Ovary (tissue), 9 donors: ENCODE results near the gene PRKCQ. TPM values are rescaled to one million over a fixed set of nuclear protein-coding genes. Genes with fewer than 3 reads are reported as not detected.

Source experiments
- DNase-seq, 5 donors: peaks; one replicate each; pipeline ENCODE4 v3.0.0-alpha.2; 2019 to 2020
- H3K27ac ChIP-seq, 2 donors: fragments of 200-600 bp; one replicate each; pipeline versions ENCODE4 v1.5.1 to v1.8.0; 2019 to 2022
- H3K27me3 ChIP-seq: fragments of 200-600 bp; one replicate; pipeline ENCODE4 v1.8.0; 2022
- H3K36me3 ChIP-seq: fragments of 200-600 bp; sonication (generic); one replicate; pipeline ENCODE4 v1.5.1; 2019
- H3K4me1 ChIP-seq: one replicate; pipeline ENCODE4 v1.8.1; 2013; ENCODE audit warnings: mild to moderate bottlenecking, moderate library complexity; ENCODE audit not compliant: insufficient read depth
- H3K4me3 ChIP-seq: fragments of 200-600 bp; sonication (generic); one replicate; pipeline ENCODE4 v1.5.1; 2017
- H3K9me3 ChIP-seq, 2 donors: fragments of 200-600 bp in 1 of 2; sonication (generic) in 1 of 2; one replicate each; pipeline versions ENCODE4 v1.5.1 to v1.8.1; 2013 to 2019; ENCODE audit warnings: mild to moderate bottlenecking in 1 of 2, moderate library complexity in 1 of 2
- CTCF ChIP-seq, 3 donors: fragments of 450-650 bp in 2 of 3; fragments of 200-600 bp in 1 of 3; IDR thresholded peaks; one replicate each; pipeline versions ENCODE4 v1.5.1 to v1.8.0; 2016 to 2022; ENCODE audit warnings: antibody characterized with exemption in 3 of 3, mild to moderate bottlenecking in 1 of 3
- EP300 ChIP-seq: sonication (generic); formaldehyde crosslinking; IDR thresholded peaks from one replicate; pipeline ENCODE4 v1.6.1; 2017; ENCODE audit warnings: antibody characterized with exemption
- POLR2A ChIP-seq: fragments of 450-650 bp; IDR thresholded peaks from one replicate; pipeline ENCODE4 v1.6.1; 2017; ENCODE audit warnings: antibody characterized with exemption, mild to moderate bottlenecking, moderate library complexity
- WGBS, 3 donors: extraction: QIAGEN DNeasy Blood & Tissue Kit in 1 of 3; methylation state at CpG; one replicate each; pipeline versions ENCODE4 v1.1.5 to v1.1.7; 2013 to 2017; 5-methylcytosine and 5-hydroxymethylcytosine counted together
- intact Hi-C, 4 donors: fragments of 100-400 bp; cut with DNase I; formaldehyde crosslinking; loops; one replicate each; pipeline versions ENCODE4 v1.11.0 to v1.15.1; 2022 to 2023
- polyA plus RNA-seq, 2 donors: library from polyadenylated mRNA; stranded (reverse); fragments of 200-250 nt in 1 of 2; fragments of 350-450 nt in 1 of 2; fragmentation: Illumina TruSeq in 1 of 2; extraction: RNeasy Lipid Tissue Mini Kit (QIAGEN cat#74804) in 1 of 2; gene quantifications; one replicate each; pipeline ENCODE4 v1.2.3, GENCODE V29; 2013 to 2014
- total RNA-seq, 7 donors: library from RNA; depleted of rRNA in 2 of 7; stranded (reverse); fragments of >200 nt in 2 of 7; fragmentation: NEBNext Ultra II Directional in 3 of 7; extraction: Animal tissue kit (Norgen Biotek cat#: 25700) in 3 of 7; gene quantifications; one replicate each; pipeline versions ENCODE4 v1.1.0 to v1.2.4, GENCODE V29; 2016 to 2023
- donor health status: DM: no; HTN: no; CAD: no; lungs with moderate emphysema.
- donor health status: DM: no; HTN: no; CAD: no.
- donor health status: Bipolar disorder and iron deficiency.
- donor health status: DM: yes; HTN: yes; CAD: no.
- donor health status: DM: no; HTN: no; CAD: no.
- donor health status: DM: yes; HTN: yes; CAD: no.

The PRKCQ gene
- total and polyA plus RNA-seq, 9 donors, result 0.71 to 3.6 (median 1.1) TPM

- Histone ChIP-seq H3K27ac (no peak overlapping the region), H3K4me3 (no peak overlapping the region), H3K9me3 (no peaks in the 10 kb centered on the region), H3K36me3 (no peaks in the 10 kb centered on the region), H3K4me1 (no peaks in the 10 kb centered on the region), H3K27me3 (no peaks in the 10 kb centered on the region)
- intact Hi-C loops, result no loop called here
- WGBS, 3 donors, result 71 to 81% (median 80%) methylated on average over 7 of the region's 7 CpGs
- DNase-seq, result no peak
- TF ChIP-seq CTCF (IDR thresholded peaks at IDR 0.05) (no peak), POLR2A (no peak), EP300 (no peak)
These were observed 65.9 kb downstream of the PRKCQ start for GRCh38 chr10:6514180-6514579.

DNA sequence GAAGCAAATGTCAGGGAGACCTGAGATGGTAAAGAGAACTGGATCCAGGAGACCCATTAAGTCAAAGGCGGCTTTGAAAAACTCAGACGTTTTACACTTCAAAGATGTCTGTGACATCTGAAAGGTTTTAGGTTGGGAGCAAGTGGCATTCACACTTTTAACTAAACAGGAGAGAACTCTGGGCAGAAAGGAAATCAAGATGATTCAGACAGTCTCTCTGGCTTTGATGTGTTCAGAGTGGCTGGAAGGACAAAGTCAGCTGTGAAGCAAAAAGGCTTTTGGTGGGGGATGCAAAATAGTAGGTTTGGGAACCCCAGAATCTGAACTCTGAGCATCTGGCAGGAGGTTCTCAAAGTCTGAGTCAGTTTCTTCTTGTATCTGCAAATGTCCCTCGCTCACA lies 66.6 kb downstream of the PRKCQ start:
- intact Hi-C loops, result no loop called here
- TF ChIP-seq CTCF (IDR thresholded peaks at IDR 0.05), result no peak
- TF ChIP-seq POLR2A, result no peak
- no peak for TF ChIP-seq EP300
- no peaks in the 10 kb centered on the region for H3K27me3 ChIP-seq
- no peaks in the 10 kb centered on the region for H3K9me3 ChIP-seq
- H3K36me3 ChIP-seq, result no peaks in the 10 kb centered on the region
- no peaks in the 10 kb centered on the region for H3K4me1 ChIP-seq
- no peak for DNase-seq
- 76 to 85% (median 78%) methylated on average over 3 of the region's 3 CpGs for WGBS, 3 donors
- H3K27ac ChIP-seq, result no peak overlapping the region
- no peak overlapping the region for H3K4me3 ChIP-seq

- intact Hi-C loops, result no loop called here
These were observed 67.9 kb downstream of the PRKCQ start for GRCh38 chr10:6512182-6512581.

DNA sequence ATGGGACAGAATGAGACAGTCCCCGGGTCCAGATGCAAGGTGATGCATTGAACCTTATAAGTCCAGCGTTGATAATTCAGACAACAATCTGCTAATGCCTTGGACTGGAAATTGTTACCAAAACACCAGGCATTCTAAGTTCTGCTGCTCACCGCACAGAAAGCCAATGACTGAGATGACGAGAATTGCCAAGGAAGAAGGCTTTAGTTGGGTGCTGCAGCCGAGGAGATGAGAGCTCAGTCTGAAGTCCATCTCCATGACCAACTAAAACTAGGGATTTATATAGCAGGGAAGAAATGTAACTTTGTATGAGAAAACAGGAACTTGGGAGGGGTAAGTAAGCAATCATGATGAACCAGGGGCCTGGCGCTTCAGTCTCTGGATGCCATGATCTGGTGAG lies 68.7 kb downstream of the PRKCQ start:
- intact Hi-C loops, result no loop called here
- TF ChIP-seq CTCF (IDR thresholded peaks at IDR 0.05) (no peak), EP300 (no peak), POLR2A (no peak)
- no peak for DNase-seq
- Histone ChIP-seq H3K4me1 (no peaks in the 10 kb centered on the region), H3K4me3 (no peak overlapping the region), H3K27me3 (no peaks in the 10 kb centered on the region), H3K9me3 (no peaks in the 10 kb centered on the region), H3K27ac (no peak overlapping the region), H3K36me3 (no peaks in the 10 kb centered on the region)
- WGBS, 3 donors, result 95 to 98% (median 96%) methylated on average over 6 of the region's 6 CpGs

More at GRCh38 chr10:6512182-6512581, 67.9 kb downstream of the PRKCQ start:
- no peaks in the 10 kb centered on the region for H3K36me3 ChIP-seq
- H3K4me1 ChIP-seq, result no peaks in the 10 kb centered on the region
- no peak overlapping the region for H3K4me3 ChIP-seq
- no peaks in the 10 kb centered on the region for H3K27me3 ChIP-seq
- no peak overlapping the region for H3K27ac ChIP-seq
- no peak for DNase-seq
- WGBS, 3 donors, result 85 to 92% (median 86%) methylated on average over 3 of the region's 3 CpGs
- TF ChIP-seq POLR2A (no peak), EP300 (no peak), CTCF (IDR thresholded peaks at IDR 0.05) (no peak)
- no peaks in the 10 kb centered on the region for H3K9me3 ChIP-seq

DNA sequence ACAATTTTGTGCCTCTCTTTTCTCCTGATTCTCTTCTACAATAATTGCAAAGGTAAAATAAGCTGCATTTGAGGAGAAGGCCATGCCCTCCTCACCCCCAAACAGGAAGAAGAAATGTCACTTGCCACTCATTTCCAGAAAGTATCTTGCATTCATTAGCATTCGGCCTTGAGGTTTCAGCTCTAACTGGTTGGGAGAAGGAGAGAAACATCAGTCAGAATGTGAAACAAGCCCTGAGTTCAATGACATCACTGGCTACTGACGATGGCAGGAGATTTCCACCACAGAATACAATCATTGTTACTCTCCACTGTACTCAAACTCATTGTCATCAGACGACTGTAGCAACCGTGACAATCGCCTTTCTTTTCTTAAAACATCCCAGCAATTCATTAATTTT lies 72.8 kb downstream of the PRKCQ start:
- intact Hi-C loops, result no loop called here
- Histone ChIP-seq H3K4me1 (no peaks in the 10 kb centered on the region), H3K27ac (no peak overlapping the region), H3K27me3 (no peaks in the 10 kb centered on the region), H3K4me3 (no peak overlapping the region), H3K9me3 (no peaks in the 10 kb centered on the region), H3K36me3 (no peaks in the 10 kb centered on the region)
- 88 to 91% (median 89%) methylated on average over 5 of the region's 5 CpGs for WGBS, 3 donors
- no peak for TF ChIP-seq EP300
- TF ChIP-seq POLR2A, result no peak
- TF ChIP-seq CTCF (IDR thresholded peaks at IDR 0.05), result no peak
- DNase-seq, result no peak
